ENCODE measurements around the gene GSAP.

DNA sequence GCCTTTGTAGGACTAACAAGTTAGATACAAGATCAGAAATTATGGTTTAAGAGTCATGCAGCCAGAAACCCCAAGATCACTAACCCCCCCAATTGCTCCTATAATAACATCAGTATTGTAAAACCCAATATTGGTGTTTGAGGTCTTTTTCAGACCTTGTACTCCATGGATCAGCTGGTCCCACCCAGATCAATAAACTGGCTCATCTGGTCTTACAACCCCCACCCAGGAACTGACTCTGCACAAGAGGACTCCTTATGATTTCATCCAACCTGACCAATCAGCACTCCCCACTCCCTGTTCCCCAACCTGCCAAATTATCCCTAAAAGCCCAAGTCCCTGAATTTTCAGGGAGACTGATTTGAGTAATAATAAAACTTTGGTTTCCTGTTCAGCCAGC, 6.4 kb upstream of the GSAP start:
- TF ChIP-seq, protein P1, sequence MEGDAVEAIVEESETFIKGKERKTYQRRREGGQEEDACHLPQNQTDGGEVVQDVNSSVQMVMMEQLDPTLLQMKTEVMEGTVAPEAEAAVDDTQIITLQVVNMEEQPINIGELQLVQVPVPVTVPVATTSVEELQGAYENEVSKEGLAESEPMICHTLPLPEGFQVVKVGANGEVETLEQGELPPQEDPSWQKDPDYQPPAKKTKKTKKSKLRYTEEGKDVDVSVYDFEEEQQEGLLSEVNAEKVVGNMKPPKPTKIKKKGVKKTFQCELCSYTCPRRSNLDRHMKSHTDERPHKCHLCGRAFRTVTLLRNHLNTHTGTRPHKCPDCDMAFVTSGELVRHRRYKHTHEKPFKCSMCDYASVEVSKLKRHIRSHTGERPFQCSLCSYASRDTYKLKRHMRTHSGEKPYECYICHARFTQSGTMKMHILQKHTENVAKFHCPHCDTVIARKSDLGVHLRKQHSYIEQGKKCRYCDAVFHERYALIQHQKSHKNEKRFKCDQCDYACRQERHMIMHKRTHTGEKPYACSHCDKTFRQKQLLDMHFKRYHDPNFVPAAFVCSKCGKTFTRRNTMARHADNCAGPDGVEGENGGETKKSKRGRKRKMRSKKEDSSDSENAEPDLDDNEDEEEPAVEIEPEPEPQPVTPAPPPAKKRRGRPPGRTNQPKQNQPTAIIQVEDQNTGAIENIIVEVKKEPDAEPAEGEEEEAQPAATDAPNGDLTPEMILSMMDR (IDR thresholded peaks at IDR 0.05): no peak
- TF ChIP-seq POLR2AphosphoS5 (IDR thresholded peaks at IDR 0.05): no peak
